ENCODE measurements around the gene JAKMIP1.

Gene JAKMIP1

GRCh38 chr4:6180841-6181631, 19.3 kb downstream of the JAKMIP1 start:
- DNase-seq (ENCODE audit: low spot score), result no peak

- no peak for DNase-seq (ENCODE audit: low spot score)
Measured at GRCh38 chr4:6179362-6179761, 21.0 kb downstream of the JAKMIP1 start.

- DNase-seq (ENCODE audit: low spot score), result no peak
Measured at GRCh38 chr4:6178757-6179156, 21.6 kb downstream of the JAKMIP1 start.

- DNase-seq (ENCODE audit: low spot score), result no peak
Measured at GRCh38 chr4:6177587-6178197, 22.7 kb downstream of the JAKMIP1 start.

- no peak for DNase-seq (ENCODE audit: low spot score)
Measured at GRCh38 chr4:6175426-6175825, 24.9 kb downstream of the JAKMIP1 start.

GRCh38 chr4:6172927-6173200, 27.5 kb downstream of the JAKMIP1 start:
- DNase-seq (ENCODE audit: low spot score), result no peak

- DNase-seq (ENCODE audit: low spot score), result no peak
Measured at GRCh38 chr4:6172093-6172926, 28.0 kb downstream of the JAKMIP1 start.

GRCh38 chr4:6169239-6169638, 31.1 kb downstream of the JAKMIP1 start:
- DNase-seq (ENCODE audit: low spot score), result no peak

GRCh38 chr4:6165766-6166165, 34.6 kb downstream of the JAKMIP1 start:
- DNase-seq (ENCODE audit: low spot score), result no peak

- DNase-seq (ENCODE audit: low spot score), result no peak
Measured at GRCh38 chr4:6162885-6163284, 37.5 kb downstream of the JAKMIP1 start.

GRCh38 chr4:6161921-6162464, 38.4 kb downstream of the JAKMIP1 start:
- DNase-seq (ENCODE audit: low spot score), result no peak

- no peak for DNase-seq (ENCODE audit: low spot score)
Measured at GRCh38 chr4:6160536-6160935, 39.8 kb downstream of the JAKMIP1 start.

GRCh38 chr4:6157926-6158325, 42.4 kb downstream of the JAKMIP1 start:
- no peak for DNase-seq (ENCODE audit: low spot score)

- DNase-seq (ENCODE audit: low spot score), result no peak
Measured at GRCh38 chr4:6155996-6156750, 44.2 kb downstream of the JAKMIP1 start.

- no peak for DNase-seq (ENCODE audit: low spot score)
Measured at GRCh38 chr4:6154875-6155274, 45.5 kb downstream of the JAKMIP1 start.

GRCh38 chr4:6153874-6154273, 46.5 kb downstream of the JAKMIP1 start:
- DNase-seq (ENCODE audit: low spot score), result no peak

- no peak for DNase-seq (ENCODE audit: low spot score)
Measured at GRCh38 chr4:6152869-6153705, 47.3 kb downstream of the JAKMIP1 start.

GRCh38 chr4:6150046-6150735, 50.2 kb downstream of the JAKMIP1 start:
- DNase-seq (ENCODE audit: low spot score), result no peak

GRCh38 chr4:6148506-6149205, 51.7 kb downstream of the JAKMIP1 start:
- no peak for DNase-seq (ENCODE audit: low spot score)

- no peak for DNase-seq (ENCODE audit: low spot score)
Measured at GRCh38 chr4:6147441-6147840, 52.9 kb downstream of the JAKMIP1 start.

All from LoVo (cell line).